PC-3 (cell line): ENCODE data around the gene RUFY4. TPM values are rescaled to one million over a fixed set of nuclear protein-coding genes. Genes with fewer than 3 reads are reported as not detected.

Experiments used
- ATAC-seq: fragments of 200-7000 bp; cut with Tn5 transposase; 2 replicates; pipeline ENCODE4 v1.9.1; 2020; ENCODE audit warnings: mild to moderate bottlenecking, moderate library complexity
- BruUV-seq: library from RNA; stranded (reverse); fragments of 400-500 nt; replicated peaks from 2 replicates; lab custom pipeline; 2021; lab: Mats Ljungman, UMichigan
- CTCF ChIA-PET: fragments of 300-600 bp; sonication (Branson Sonifier 250); formaldehyde crosslinking; loops from one replicate; lab custom pipeline; 2022; ENCODE audit warnings: antibody characterized with exemption; lab: Charles Lee
- POLR2A ChIA-PET: fragments of 300-600 bp; sonication (Branson Sonifier 250); formaldehyde crosslinking; loops from one replicate; lab custom pipeline; 2022; ENCODE audit warnings: antibody characterized with exemption; ENCODE audit not compliant: unreplicated experiment; lab: Charles Lee
- DNase-seq: peaks from one replicate; pipeline ENCODE4 v3.0.0-alpha.2; 2015
- H2AFZ ChIP-seq: fragments of 300-600 bp; sonication (generic); 2 replicates; pipeline ENCODE4 v1.6.0; 2016; ENCODE audit warnings: antibody characterized with exemption, low read length
- H3F3A ChIP-seq: fragments of 300-600 bp; sonication (generic); one replicate; pipeline ENCODE4 v1.6.0; 2017; ENCODE audit warnings: antibody characterized with exemption, low read length, control low read depth, mild to moderate bottlenecking; ENCODE audit not compliant: unreplicated experiment
- H3K27ac ChIP-seq: fragments of 300-600 bp; sonication (generic); 2 replicates; pipeline ENCODE4 v1.5.1; 2016; ENCODE audit warnings: mild to moderate bottlenecking, low read length
- H3K27me3 ChIP-seq: fragments of 300-600 bp; sonication (generic); 2 replicates; pipeline ENCODE4 v1.6.1; 2016; ENCODE audit warnings: low read length, mixed read lengths
- H3K36me3 ChIP-seq: fragments of 300-600 bp; sonication (generic); 2 replicates; pipeline ENCODE4 v1.6.1; 2016; ENCODE audit warnings: low read depth, mixed run types, low read length, mixed read lengths
- H3K4me1 ChIP-seq: fragments of 300-600 bp; sonication (generic); 2 replicates; pipeline ENCODE4 v1.5.1; 2016; ENCODE audit warnings: low read length; ENCODE audit not compliant: insufficient read depth
- H3K4me2 ChIP-seq: fragments of 300-600 bp; sonication (generic); 2 replicates; pipeline ENCODE4 v1.6.0; 2016; ENCODE audit warnings: low read length
- H3K4me3 ChIP-seq: fragments of 300-600 bp; sonication (generic); 2 replicates; pipeline ENCODE4 v1.5.1; 2016; ENCODE audit warnings: mild to moderate bottlenecking, low read length, mixed read lengths
- H3K79me2 ChIP-seq: fragments of 300-600 bp; sonication (generic); 2 replicates; pipeline ENCODE4 v1.6.1; 2017; ENCODE audit warnings: low read length, mixed read lengths
- H3K9ac ChIP-seq: fragments of 300-600 bp; sonication (generic); 2 replicates; pipeline ENCODE4 v1.6.0; 2016; ENCODE audit warnings: mild to moderate bottlenecking, low read length
- H3K9me2 ChIP-seq: fragments of 300-600 bp; sonication (generic); replicated peaks from 2 replicates; pipeline ENCODE4 v1.6.1; 2016; ENCODE audit warnings: mixed run types, low read length, mixed read lengths
- H3K9me3 ChIP-seq: fragments of 300-600 bp; sonication (generic); 2 replicates; pipeline ENCODE4 v1.6.1; 2016; ENCODE audit warnings: low read length, mixed read lengths
- H4K20me1 ChIP-seq: fragments of 300-600 bp; sonication (generic); 2 replicates; pipeline ENCODE4 v1.6.1; 2016; ENCODE audit warnings: low read length, mixed read lengths
- EZH2 ChIP-seq: fragments of 300-600 bp; sonication (generic); IDR thresholded peaks from one replicate; pipeline ENCODE4 v1.6.1; 2017; ENCODE audit warnings: antibody characterized with exemption, mild to moderate bottlenecking, low read length; ENCODE audit not compliant: unreplicated experiment
- EZH2phosphoT487 ChIP-seq: fragments of 300-600 bp; sonication (generic); IDR thresholded peaks from 2 replicates; pipeline ENCODE4 v1.6.1; 2018; ENCODE audit warnings: mild to moderate bottlenecking, antibody characterized with exemption, low read length, borderline replicate concordance
- intact Hi-C: fragments of 100-400 bp; cut with micrococcal nuclease; formaldehyde crosslinking; loops from 2 replicates; pipeline ENCODE4 v1.9.0; 2023
- total RNA-seq: library from RNA; depleted of rRNA; stranded (reverse); fragments of >200 nt; gene quantifications from 2 replicates; pipeline ENCODE4 v1.2.3, GENCODE V29; 2014
- TF ChIP-seq, protein P1 (sequence below): fragments of 300-600 bp; sonication (generic); conservative IDR thresholded peaks from 2 replicates; pipeline ENCODE4 v1.5.1; 2017; ENCODE audit warnings: antibody characterized with exemption, low read depth, mild to moderate bottlenecking, low read length

RUFY4 gene
- total RNA-seq, 1 experiment from 2014 or later = not detected

DNA sequence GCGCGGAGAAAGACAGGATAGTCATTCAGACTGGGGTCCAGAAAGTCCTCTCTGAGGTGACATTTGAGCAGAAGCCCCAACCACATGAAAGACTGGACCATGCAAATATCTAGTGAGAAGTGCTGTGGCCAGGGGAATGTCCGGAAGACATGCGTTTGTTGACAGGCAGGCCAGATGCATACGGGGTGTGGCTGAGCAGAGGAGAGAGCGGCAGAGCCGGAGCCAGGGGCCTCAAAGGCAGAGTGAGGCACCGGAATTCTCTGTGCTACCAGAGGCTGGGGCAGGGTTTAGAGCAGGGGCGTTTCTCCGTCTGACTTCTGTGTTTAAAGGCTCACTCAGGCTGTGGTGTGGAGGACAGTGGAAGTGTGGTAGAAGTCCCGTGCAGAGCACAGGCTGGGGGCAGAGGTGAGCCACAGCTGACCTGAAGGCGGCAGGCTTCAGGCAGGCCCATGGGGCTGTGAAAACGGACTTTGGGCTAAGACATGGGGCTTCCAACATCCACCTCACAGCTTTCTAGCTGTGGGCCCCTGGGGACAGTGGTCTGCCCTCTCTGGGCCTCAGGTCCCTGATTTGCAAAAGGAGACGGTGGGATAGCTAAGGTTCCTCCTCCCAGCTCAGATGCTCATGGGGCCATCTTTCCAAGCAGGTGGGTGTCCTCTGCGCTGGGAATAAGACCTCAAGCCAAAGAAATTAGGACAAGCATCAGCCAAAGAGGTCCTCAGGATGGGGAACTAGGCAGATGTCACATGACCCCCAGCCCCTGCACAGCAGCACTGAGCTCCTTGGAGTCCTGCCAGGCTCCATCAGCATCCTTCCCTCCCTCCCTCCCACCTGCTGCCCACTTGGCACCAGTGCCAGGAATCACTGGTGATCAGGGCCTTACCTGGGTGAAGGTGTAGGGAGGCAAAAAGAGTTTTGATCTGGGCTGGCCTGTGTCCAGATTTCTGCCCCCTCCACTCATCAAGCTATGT, 11.2 kb downstream of the RUFY4 start:
- no peaks in the 10 kb centered on the region for H3K79me2 ChIP-seq

DNA sequence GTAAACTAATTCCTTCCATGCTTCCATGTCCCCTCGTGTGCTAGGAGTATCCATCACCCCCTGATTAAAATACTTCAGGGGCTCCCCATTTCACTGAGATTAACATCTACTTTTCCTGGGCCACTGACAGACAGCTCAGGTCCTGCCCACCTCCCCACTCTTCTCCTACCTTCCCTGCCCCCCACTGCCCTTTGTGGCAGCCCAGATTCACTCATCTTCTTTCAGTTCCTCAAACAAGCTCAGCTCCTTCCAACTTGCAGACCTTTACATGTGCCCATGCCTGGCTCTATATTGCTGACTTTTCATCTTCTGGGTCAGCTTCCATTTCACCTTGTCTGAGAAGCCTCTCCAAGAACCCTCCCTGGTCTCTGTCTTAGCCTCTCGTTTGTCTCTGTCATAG, 12.0 kb downstream of the RUFY4 start:
- no peaks in the 10 kb centered on the region for H3K36me3 ChIP-seq
- TF ChIP-seq, protein P1, sequence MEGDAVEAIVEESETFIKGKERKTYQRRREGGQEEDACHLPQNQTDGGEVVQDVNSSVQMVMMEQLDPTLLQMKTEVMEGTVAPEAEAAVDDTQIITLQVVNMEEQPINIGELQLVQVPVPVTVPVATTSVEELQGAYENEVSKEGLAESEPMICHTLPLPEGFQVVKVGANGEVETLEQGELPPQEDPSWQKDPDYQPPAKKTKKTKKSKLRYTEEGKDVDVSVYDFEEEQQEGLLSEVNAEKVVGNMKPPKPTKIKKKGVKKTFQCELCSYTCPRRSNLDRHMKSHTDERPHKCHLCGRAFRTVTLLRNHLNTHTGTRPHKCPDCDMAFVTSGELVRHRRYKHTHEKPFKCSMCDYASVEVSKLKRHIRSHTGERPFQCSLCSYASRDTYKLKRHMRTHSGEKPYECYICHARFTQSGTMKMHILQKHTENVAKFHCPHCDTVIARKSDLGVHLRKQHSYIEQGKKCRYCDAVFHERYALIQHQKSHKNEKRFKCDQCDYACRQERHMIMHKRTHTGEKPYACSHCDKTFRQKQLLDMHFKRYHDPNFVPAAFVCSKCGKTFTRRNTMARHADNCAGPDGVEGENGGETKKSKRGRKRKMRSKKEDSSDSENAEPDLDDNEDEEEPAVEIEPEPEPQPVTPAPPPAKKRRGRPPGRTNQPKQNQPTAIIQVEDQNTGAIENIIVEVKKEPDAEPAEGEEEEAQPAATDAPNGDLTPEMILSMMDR = no peak
- TF ChIP-seq EZH2phosphoT487 (no peak), EZH2 (no peak)
- no peaks in the 10 kb centered on the region for H3K4me1 ChIP-seq
- H3F3A ChIP-seq = no peaks in the 10 kb centered on the region
- BruUV-seq = no TSS peak
- 0 out of 2 replicates have a peak, but pooled peaks cover 5% of the 10 kb centered on the region for H3K27me3 ChIP-seq
- H3K4me2 ChIP-seq = no peak overlapping the region
- H3K79me2 ChIP-seq = no peaks in the 10 kb centered on the region
- no peaks in the 10 kb centered on the region for H4K20me1 ChIP-seq
- no peaks in the 10 kb centered on the region for H3K9me3 ChIP-seq
- H3K9me2 ChIP-seq = no peaks in the 10 kb centered on the region
- H3K27ac ChIP-seq = no peak overlapping the region
- intact Hi-C loops = no loop called here
- no peak overlapping the region for H2AFZ ChIP-seq
- no peak overlapping the region for H3K9ac ChIP-seq
- DNase-seq = no peak
- POLR2A ChIA-PET = no interaction called here
- no peak for ATAC-seq
- no peak overlapping the region for H3K4me3 ChIP-seq
- CTCF ChIA-PET = no interaction called here

More for the DNA sequence above, 11.2 kb downstream of the RUFY4 start:
- H3K27ac ChIP-seq = no peak overlapping the region
- no peak for DNase-seq
- no peaks in the 10 kb centered on the region for H3K9me2 ChIP-seq
- H4K20me1 ChIP-seq = no peaks in the 10 kb centered on the region
- no peaks in the 10 kb centered on the region for H3F3A ChIP-seq
- H3K9ac ChIP-seq = no peak overlapping the region
- ChIA-PET POLR2A (no interaction called here), CTCF (no interaction called here)
- H3K9me3 ChIP-seq = no peaks in the 10 kb centered on the region
- H3K4me1 ChIP-seq = no peaks in the 10 kb centered on the region
- no peak overlapping the region for H3K4me2 ChIP-seq
- no peak overlapping the region for H3K4me3 ChIP-seq
- no peaks in the 10 kb centered on the region for H3K36me3 ChIP-seq
- TF ChIP-seq EZH2 (no peak), EZH2phosphoT487 (no peak)
- TF ChIP-seq, protein P1 = no peak
- intact Hi-C loops = no loop called here
- H2AFZ ChIP-seq = no peak overlapping the region
- ATAC-seq = no peak
- BruUV-seq = no TSS peak
- H3K27me3 ChIP-seq = 0 out of 2 replicates have a peak, but pooled peaks cover 5% of the 10 kb centered on the region

- CTCF ChIA-PET = no interaction called here
- Histone ChIP-seq H2AFZ (no peak overlapping the region), H4K20me1 (no peaks in the 10 kb centered on the region), H3K36me3 (no peaks in the 10 kb centered on the region), H3K4me2 (no peak overlapping the region), H3K27ac (no peak overlapping the region), H3K4me3 (no peak overlapping the region), H3K9me3 (peaks cover 4% of the 10 kb centered on the region), H3K4me1 (no peaks in the 10 kb centered on the region), H3K9ac (no peak overlapping the region), H3K9me2 (no peaks in the 10 kb centered on the region), H3K79me2 (no peaks in the 10 kb centered on the region), H3K27me3 (peaks cover 4% of the 10 kb centered on the region; the same call in 1 of the 2 replicates), H3F3A (no peaks in the 10 kb centered on the region)
- ATAC-seq = no peak
- no peak for DNase-seq
- no TSS peak for BruUV-seq
- intact Hi-C loops = no loop called here
- POLR2A ChIA-PET = no interaction called here
- TF ChIP-seq EZH2phosphoT487 = no peak
- TF ChIP-seq, protein P1 = no peak
- TF ChIP-seq EZH2 = no peak
These were observed 12.6 kb downstream of the RUFY4 start for GRCh38 chr2:218081695-218082094.
